ENCODE data around the gene CDC14A.

DNA sequence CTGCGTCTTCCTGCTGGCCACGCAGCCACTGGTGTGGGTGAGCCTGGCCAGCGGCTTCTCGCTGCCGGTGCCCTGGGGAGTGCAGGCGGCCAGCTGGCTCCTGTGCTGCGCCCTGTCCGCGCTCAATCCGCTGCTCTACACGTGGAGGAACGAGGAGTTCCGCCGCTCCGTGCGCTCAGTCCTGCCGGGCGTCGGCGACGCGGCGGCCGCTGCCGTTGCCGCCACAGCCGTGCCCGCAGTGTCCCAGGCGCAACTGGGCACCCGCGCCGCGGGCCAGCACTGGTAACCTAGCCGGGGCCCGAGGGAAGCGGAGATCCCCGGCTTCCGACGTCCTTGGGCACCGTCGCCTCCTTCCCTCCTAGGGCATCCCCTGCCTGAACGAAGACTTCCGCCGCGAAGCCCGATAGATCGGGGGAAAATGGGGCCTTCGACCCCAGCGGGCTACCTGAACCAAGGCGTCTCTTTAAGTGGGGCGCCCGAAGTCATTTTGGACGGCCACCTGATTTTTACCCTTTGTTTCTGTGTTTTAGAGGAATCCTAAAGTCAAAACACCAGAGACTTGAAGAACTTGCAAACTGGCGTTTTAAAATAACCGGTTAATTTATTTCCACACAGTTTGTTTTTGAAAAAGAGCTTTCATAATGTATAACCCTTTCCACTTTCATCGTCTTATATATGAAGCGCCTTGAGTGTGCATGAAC is 187.7 kb downstream of the CDC14A start:
- no peak for TF ChIP-seq POLR2AphosphoS5 (IDR thresholded peaks at IDR 0.05; ENCODE audit: insufficient read depth, low read depth, low read length)
- TF ChIP-seq CTCF (IDR thresholded peaks at IDR 0.05; ENCODE audit: extremely low read depth in 1 of 2, insufficient read depth in 1 of 2, low read depth in 1 of 2, low read length in 2 of 2), result no peak
- TF ChIP-seq EZH2 (IDR thresholded peaks at IDR 0.05; ENCODE audit: borderline replicate concordance, low read depth, low read length, severe bottlenecking), result no peak
- no peak for TF ChIP-seq JUN (IDR thresholded peaks at IDR 0.05; ENCODE audit: borderline replicate concordance, insufficient read depth, insufficient read length, low read depth)
- TF ChIP-seq MAX (IDR thresholded peaks at IDR 0.05; ENCODE audit: insufficient read depth, insufficient read length), result peak; percentile 27
- no peak for TF ChIP-seq POLR2A (IDR thresholded peaks at IDR 0.05; ENCODE audit: low read depth, low read length)

Measured in endothelial cell of umbilical vein (primary cell).